Inflammatory macrophage (primary cell): ENCODE measurements around the gene ACCSL.

Experiments
- DNase-seq, 2 donors: peaks; one replicate each; pipeline ENCODE4 v3.0.0-alpha.2; 2020 to 2022

Gene ACCSL

DNA sequence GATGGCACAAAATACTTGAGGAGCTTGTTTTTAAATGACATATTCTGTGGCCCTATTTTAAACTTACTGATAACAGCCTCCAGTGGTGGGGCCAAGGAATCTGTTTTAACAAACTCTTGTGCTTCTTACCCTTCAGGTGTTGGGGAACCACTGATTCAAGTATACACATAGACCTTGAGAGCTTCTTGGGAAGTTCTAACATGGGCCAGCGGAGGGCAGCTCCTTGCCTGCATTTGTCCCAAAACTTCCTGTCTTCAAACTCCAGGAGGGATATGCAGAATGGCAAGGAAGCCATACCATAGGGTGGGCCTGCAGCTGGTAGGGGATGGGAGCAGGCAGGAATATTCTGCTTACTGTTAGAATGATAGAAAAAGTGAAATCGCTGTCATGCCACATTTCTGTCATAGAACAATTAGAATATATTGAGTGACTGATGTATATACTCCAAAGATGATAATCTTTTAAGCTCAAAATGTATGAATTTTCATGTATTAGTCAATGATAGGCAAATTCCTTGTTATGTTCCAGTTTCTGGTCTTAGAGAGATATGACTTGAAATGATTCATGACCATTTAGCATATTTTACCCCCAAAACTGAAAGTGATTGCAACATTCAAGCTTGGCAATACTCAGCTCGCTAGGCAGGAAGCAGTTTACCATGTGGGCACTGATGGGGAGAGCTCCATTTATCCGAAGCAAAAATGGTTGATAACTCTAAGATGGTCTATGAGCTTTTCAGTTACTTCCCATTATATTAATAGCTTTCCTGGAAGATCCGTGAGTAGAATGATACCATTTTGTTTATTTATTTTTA, 56.9 kb downstream of the ACCSL start:
- DNase-seq = peak in 1 of 2 donors; percentile 15

DNA sequence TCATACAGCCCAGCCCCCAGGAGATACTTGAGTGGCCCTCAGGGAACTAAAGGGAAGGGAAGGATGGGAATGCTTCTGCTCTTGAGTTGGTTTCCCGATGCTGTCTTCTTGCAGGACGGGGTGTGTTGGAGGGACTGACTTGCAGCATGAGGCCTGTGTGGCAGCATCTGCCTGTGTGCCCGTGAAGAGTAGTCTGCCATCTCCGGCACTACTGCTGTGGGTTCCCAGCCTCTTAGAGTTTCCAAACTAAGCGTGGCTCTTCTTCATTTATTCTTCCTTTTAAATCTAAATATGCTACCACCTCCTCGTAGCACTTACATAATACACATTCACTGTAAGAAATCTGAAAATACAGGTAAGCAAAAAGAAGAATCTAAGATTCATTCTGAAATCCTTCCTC, 60.5 kb downstream of the ACCSL start:
- no peak for DNase-seq
